Stimulated activated CD4-positive, alpha-beta T cell treated with anti-CD3 and anti-CD28 coated beads, Interleukin-2, amount 100 ng/mL, for 4 hours (primary cell): ENCODE data around the gene ATXN1.

Experiments used
- DNase-seq: peaks from one replicate; pipeline ENCODE4 v3.0.0-alpha.2; 2020; ENCODE audit warnings: low read depth

The ATXN1 gene

DNA sequence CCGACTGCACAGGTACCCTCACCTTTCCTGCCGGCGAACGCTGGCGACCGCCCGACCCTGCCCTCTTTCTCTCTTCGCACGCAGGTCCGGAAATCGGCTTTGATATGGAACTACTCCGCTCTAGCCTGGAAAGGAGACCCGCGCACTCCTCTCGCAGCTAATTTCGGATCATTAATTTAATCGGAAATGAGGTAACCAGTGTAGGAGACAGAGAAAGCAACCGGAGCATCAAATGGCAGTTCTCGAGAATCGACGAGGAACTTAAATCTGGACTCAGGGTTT is 949 bp upstream of the ATXN1 start:
- no peak for DNase-seq

DNA sequence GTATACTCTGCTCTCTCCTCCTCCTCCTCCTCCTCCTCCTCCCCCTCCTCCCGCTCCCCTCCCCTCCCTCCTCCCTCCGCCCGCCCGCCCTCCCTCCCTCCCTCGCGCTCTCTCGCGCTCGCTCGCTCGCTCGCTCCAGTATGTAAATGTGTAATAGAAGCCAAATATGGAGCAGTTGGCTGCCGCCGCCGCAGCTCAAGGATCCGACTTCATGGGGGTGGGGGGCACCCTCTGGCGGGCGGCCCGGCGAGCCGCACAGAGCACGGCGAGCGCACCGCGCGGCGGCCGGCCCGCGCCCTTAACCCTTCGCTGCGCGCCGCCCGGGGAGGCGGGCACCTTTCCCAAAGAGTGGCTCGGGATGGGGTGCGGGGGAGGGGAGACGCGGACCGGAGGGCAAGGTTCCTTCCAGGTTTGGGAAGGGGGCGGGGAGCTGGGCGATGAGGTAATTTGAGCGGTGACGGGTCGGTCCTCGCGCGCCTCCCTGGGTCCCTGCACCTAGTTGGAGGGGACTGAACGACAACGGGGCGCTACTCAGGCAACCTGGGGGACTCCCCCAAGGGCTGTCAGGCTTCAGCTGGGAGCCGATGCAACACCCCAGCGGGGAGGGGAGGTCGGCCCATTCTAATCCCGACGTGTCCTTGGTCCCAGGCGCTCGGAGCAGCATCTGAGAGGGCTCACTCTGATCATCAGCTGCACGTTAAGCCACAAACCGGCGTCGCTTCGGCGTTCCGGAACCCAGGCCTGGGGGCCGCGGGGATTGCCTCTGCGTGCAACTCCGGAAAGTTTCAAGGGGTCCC is 409 bp upstream of the ATXN1 start:
- peak; percentile 76 for DNase-seq

DNA sequence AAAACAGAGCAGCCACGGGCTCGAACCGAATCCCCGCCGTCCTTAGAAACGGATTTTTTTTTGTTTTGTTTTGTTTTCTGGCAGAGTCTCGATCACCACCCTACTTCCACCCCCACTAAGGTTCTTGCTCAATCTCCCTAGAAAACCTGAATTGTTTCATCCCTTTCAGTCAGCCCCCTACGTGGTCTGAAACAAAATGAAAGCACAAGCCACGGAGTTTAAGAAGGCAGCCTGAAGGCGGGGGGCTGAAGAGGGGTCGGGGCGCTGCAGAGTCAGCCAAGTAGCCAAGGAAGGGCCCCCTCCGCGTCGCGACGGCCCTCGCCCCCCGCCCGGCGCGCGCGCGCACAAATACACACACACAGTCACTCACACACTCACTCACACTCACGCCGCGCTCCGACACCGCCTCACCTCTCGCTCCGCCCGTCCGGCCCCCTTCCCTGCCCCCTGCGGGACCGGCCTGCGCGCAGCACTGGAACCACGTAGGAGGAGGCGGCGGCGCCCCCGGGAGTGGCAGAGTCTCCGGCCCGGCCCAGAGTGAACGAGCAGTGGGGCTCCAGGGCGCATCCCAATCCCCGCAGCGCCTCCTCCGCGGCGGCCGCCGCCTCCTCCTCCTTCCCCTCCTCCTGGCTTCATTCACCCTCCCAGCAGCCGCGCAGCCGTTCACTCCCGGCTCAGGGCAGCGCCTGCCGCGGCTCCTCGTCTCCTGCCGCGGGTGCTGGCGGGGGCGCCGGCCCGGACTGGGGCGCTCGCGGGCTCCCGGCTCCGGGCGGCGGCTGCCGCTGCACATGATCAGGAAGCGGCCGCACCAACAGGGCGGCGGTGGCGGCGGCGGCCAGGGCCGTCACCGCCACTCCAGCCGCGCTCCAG is 1.4 kb downstream of the ATXN1 start:
- peak; percentile 61 for DNase-seq

DNA sequence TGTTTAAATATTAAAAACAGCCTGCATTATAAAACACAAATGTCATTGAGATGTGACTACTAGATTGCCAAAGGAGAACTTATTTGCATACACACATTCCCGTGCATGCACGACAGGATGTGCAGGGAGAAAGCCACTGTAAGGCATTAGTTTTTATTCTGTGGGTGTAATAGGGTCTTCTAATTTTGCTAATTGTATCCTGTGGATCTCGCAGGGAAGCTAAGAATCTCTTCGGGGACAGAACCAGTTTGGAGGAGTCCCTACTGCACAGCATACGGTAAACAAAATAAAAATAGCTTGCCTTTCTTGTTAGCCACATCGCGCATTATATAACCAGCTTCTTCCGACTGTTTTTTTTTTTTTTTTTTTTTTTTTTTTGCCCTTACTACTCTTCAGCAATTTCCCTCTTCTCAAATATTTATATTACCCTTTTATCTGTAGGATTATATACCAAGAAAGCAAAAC is 2.0 kb downstream of the ATXN1 start:
- DNase-seq, result no peak

DNA sequence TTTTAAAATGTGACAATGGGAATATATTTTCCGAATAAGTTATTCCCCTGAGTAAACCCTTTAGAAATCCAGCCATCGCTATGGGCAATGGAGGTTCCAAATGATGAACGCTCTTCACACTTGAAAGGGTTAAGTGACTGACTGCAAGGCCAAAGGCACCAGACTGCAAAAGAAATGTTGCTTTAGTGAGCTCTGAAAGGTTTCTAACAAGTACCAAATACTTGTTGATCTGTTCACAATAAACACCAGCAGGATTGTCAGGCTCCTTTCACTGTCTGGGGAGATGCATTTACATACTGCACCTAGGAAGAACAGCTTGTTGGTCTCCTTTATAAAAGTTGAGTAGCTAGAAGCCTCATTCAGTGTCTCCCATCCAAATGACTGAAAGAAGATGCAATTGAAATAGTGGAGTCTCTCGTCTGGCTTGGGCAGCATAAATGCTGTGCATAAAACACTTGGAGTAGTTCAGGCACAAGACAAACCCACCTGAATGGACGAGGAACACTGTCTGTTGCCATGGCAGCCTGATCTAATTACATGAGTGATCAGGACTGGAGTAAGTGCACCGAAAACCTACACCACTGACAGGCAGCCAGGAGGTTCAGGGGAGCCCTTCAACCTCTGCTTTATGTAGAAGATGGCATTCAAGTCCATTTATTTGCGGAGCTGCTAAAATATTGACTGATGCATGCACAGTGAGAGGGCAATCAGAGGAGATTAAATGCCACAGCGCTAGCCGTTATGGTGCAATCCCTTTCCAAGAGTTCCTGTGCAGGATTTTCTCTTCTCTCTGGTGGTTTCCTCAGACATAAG is 2.9 kb downstream of the ATXN1 start:
- no peak for DNase-seq

DNA sequence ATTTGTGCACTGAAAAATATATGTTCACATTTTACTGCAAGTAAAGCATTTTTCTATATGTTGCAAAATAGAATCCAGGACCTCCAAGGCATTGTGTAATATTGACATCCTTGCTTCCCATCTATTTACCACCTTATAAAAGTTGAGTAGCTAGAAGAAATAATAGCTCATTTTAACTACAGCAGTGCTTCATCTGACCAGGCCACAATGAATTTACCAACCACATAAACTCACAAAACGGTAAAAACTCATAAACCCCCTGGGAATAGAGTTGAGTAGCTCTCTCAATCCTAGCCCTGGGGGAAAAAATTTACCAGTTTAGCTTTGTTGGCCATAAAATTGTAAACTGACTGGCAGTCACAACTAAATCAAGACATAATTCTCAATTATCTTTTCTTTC is 3.9 kb downstream of the ATXN1 start:
- no peak for DNase-seq

DNA sequence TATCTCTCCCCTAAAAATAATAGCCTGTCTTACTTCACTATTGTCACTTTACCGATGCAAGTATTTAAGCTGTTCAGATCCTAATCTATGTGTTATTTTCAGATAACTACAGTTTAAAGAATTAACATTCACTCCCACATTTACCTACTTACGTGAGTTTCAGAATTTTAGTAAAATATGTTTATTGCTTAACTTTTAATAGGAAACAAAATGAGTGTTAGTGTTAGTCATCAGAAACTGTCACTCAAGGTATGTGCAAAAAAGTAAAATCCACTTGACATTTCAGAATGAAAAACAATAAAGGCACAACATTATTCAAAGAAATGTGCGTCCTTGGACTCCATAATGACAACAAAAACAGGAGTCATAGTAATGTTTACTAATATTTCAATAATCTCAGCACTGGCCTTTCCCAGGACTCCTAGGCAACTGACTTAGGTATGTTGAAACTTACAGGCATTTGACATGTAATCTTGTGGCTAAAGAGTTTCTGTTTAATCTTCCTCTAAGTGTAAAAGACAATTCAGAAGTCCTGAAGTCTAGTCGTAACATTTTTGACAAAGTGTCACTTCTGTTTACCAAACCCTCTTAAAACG is 4.5 kb downstream of the ATXN1 start:
- DNase-seq, result no peak

DNA sequence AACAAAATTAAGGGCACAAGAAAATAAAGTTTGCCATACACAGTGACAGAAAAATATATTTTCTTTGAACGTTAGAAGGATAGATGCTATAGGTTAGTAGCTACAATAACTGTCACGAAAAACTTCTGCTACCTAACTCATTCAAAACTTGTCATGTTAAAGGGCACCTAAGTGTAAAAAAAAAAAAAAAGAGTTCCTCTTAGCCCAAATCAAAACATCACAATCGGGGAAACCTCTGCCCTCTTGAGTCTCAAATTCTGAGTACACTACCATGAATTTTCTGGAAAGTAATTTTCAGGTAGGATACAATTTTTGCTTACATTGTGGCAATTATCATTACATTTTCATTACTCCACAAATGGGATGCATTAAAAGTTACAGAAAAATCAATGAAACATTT is 5.7 kb downstream of the ATXN1 start:
- DNase-seq, result no peak

DNA sequence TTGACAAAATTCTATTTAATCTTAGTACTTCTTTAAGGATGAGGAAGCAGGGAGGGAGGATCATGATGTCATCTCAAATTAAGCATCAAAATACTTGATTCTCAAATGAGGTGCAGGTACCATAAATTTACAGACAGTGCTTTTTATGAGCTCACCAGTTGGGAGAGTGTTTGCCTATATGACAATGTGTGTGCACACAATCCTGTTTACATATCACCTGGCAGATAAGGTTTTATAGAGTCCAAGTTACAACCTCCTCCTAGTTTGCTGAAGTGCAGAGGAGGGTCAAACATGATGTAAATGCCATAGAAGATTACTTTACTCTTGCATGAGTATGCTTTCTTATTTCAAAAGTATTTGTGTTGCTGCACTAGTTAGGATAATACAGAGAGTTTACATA is 6.4 kb downstream of the ATXN1 start:
- no peak for DNase-seq

DNA sequence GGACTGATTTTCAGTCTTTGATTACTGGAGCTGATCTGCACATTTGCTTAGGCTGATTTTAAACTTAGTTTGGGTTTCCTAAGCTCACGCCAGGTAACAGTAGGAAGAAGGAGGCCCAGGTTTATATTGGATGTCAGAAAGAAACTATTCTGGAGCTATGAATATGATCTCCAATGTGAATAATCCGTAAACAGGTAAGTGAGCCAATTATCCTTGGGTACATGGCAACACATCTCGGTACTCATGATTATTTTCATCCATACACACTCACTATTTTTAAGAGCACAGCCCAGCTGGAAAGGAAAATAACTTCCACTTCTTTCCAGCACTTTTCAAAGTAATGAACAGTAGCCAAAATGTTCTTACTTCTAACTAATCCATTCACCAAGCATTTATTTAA is 7.0 kb downstream of the ATXN1 start:
- no peak for DNase-seq

DNA sequence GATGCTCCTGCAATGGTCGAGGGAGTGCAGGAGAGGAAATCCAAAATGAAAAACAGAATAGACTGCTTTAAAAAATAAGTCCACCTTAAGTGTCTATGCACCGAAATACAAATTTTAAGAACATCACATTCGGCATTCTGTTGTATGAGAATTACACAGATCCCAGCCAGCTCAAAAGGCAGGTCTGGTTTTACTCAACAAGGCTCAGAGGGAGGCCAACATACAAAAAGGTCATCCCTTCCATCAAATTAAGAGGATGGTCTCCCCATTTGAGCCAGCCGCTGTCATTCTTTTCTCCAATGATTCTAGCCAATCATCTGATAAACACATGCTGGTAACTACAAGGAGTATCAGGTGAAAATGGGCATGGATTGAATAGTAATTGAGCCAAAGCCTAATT is 7.9 kb downstream of the ATXN1 start:
- no peak for DNase-seq

DNA sequence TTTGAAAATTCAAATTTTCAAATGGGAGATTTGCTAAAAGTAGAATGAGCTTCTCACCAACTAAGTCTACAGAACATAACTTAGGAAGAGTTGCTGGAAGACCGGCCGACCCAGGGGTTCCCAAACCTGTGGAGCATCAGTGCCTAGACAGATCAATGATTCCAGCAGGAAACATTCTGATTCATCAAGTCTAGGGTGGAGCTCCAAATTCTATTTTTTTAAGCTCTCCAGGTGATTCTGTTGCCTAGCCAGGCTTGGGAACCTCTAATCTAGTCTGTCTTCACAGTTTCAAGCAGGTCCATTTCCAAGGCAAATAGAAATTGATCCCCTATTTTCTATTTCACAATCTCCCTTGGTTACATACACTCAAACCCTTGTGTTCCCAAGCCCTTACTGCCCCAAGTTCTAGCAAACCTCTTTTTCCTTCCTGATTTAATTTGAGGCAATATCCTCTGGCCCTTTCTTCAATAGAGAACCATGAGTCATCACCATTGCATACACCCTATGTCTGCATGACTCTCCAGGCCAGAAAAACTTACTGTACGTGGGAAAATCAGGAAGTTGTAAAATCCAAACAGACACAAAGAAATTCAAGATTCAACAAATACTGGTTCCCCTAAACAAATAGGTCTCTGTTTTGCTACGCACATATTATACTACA is 8.9 kb downstream of the ATXN1 start:
- DNase-seq, result no peak

DNA sequence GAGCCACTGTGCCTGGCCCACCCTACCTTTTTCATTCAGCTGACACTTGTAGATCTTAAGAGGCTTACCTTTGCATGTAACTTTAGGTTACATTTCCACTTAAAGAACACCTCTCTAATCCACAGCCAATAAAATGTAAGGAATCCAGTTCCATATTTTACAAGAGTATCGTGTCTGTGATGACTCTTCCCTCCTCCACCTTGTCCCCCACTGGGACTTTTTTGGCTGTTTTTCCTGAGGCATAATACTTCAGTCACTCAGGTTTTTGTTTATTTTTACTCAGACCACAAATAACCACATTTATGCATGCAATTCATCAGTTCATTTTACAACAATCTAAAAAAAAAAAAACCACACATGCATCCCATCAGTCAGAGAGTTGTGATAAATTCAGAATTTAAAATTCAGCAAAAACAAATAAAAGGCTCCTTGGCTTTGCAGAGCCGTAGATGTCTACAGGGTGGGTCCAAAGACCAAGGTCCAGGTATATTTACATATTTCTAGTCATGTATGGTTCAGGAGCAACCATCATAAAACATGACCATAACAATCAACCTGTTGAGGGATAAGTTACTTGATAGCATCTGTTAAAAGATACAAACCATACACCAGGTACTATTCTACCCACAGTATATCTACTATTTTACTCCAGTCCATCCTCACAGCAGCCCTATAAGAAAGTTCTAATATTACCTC is 9.9 kb downstream of the ATXN1 start:
- no peak for DNase-seq

DNA sequence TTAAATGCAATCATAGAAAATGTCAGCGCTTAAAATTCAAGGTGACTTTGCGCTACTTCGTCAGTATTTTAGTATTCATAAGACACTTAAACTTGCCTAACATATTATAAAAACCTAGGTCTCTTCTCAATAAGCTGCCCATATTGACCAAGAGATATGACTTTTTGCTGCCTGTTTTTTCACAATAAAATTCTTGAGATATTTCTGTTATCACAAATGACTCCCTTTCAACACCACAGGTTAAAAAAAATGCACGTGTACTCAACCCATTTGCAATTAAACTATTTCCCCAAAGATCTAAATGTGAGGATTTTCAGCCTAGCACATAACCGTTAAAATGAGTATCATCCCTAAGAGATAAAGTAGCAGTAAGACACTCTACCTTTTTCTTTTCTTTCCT is 10.7 kb downstream of the ATXN1 start:
- no peak for DNase-seq

DNA sequence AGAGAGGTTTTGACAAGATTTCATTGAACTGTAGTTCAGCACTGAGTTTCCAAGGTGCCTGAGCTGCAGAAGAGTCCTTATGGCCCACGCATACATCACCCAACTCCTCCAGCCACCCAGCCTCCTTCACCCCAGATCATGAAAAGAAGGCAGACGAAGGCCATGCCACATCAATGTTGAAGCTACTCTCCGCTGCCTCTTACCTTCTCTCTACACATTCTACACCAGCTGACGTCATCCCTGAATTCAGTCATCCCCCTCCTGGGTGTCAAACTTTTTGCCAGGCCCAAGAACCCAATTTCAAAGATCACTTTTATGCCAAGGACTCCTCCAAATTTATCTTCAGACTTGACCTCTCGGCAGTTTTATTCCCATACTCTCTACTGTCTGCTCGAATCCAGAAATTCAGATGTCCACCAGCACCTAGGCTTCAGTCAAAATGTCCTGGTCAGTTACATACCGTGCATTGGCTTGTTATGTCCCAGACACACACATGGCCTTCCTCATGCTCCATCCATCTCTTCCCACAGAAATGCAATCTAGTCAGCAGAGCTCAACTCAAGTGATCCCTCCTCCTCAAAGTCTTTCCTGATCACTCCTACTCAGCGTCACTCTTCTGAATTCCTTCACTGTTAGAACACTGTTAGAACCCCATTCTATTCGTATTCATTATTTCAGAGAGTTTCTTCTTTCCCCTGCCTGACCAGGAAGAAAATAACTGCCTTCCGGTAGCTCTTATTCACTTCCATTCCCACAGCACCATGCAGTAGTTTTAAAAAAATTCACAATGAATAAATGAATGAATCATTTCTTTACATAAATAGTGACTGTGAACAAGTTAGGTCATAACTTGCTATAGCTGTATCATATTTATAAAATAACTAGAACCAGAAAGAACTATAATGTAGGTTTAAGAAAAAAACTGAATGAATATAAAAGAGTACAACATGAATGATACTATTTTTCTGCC is 11.5 kb downstream of the ATXN1 start:
- no peak for DNase-seq

DNA sequence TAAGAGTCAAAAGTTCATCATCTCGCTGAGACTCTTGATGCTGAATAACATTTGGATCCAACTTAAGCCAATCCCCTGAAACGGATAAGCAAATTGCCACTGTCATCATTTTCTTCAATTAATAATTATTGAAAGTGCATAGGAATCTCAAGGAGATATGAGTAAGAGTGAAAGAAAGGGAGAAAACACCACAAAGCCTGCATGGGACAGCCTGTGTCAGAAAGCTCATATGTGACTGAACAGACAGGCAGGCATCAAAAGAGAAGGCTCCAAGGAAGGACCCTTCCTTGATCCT is 13.3 kb downstream of the ATXN1 start:
- no peak for DNase-seq

DNA sequence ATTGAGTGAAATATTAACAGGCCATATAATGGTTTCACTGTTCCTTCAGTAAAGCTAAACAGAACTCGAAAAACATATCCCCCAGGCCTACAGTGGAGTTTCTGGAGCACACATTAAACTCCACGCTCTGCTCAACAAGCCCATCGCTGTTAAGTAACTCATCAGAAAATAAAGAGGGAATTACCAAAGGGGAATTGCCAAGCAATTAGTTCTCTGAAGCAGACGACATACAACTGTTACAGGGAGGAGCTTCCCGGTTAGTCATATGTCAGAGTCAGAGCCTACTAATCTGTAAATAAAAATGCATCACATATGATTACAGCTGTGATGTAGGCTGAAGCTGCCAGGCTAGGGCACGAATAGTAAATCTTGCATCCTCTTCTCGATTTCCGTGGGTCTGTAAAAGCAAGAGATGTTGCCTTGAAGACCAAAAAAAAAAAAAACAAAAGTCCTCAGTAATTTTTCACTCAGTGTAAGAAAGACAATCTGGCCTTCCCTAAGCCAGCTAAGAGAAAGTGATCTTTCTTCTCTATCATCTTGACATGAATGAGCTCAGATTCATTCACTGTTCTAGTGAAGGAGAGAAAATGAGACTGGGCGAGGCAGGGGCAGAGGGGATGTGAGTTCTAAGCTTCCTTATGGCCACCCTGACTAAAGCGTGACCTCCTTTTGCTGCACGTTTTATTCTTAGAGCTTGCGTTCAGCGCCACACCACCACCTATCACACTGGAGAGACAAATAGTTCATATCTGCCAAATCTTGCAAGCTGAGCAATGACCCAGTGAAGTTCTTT is 13.8 kb downstream of the ATXN1 start:
- no peak for DNase-seq

DNA sequence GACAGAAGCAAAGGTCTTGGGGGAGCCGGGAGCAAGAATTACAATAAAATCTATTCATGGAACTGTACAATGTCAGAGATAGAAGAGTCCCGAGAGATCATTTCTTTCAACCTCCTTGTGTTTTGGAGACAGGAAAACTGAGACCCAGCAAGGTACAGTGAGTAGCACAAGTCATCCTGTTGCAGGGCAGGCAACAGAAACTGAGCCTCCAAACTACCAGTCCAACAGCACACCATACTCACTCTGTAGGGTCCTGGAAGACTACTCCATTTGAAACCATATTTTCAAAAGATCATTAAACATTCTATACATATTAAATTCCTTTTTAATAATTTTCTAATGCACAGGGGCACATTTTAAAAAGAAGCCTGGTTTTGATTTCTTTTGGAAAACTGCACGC is 14.4 kb downstream of the ATXN1 start:
- DNase-seq, result no peak

DNA sequence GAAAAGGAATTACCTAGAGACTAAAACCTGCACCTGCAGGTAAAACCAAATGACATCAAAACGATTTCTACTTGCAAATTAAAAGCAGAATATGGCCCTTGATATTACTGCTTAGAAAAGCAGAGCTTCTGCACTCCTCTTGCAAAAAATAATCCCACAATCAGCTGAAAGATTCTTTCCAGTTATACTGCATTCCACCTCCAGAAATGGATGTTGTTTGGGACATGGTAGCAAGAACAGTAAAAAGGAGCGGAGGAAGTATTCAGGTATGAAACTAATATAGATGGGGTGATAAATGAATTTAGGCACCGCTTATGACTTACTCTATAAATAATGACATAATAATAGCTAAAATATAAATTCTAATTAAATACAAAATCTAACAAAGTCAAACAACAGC is 14.9 kb downstream of the ATXN1 start:
- no peak for DNase-seq
